HG02642 (cell line): ENCODE results near the gene DDX53.

Source experiments
- ATAC-seq: cut with Tn5 transposase; IDR thresholded peaks from one replicate; pipeline ENCODE4 v1.9.1; 2021; ENCODE audit warnings: mild to moderate bottlenecking; ENCODE audit not compliant: unreplicated experiment, poor library complexity

Gene DDX53

GRCh38 chrX:22999696-23000223, at the start of gene DDX53:
Gene DDX53, plus strand, starts transcription at chrX:22999960. Its CDS starts 98 bp downstream, at chrX:23000058.
- no peak for ATAC-seq

- ATAC-seq, result no peak
These were observed 49.2 kb upstream of the DDX53 start for GRCh38 chrX:22950269-22951266.

- ATAC-seq, result no peak
These were observed 47.8 kb upstream of the DDX53 start for GRCh38 chrX:22952010-22952409.

GRCh38 chrX:22958250-22958649, 41.5 kb upstream of the DDX53 start:
- ATAC-seq, result no peak

GRCh38 chrX:22959204-22959920, 40.4 kb upstream of the DDX53 start:
- no peak for ATAC-seq

GRCh38 chrX:22963196-22963595, 36.6 kb upstream of the DDX53 start:
- ATAC-seq, result no peak

GRCh38 chrX:22968494-22968893, 31.3 kb upstream of the DDX53 start:
- no peak for ATAC-seq

GRCh38 chrX:22969411-22969810, 30.3 kb upstream of the DDX53 start:
- ATAC-seq, result no peak

GRCh38 chrX:22970861-22971260, 28.9 kb upstream of the DDX53 start:
- no peak for ATAC-seq

- no peak for ATAC-seq
These were observed 25.1 kb upstream of the DDX53 start for GRCh38 chrX:22974616-22975015.

- ATAC-seq, result no peak
These were observed 24.0 kb upstream of the DDX53 start for GRCh38 chrX:22975786-22976185.

GRCh38 chrX:22985958-22986357, 13.8 kb upstream of the DDX53 start:
- no peak for ATAC-seq

- ATAC-seq, result no peak
These were observed 12.3 kb upstream of the DDX53 start for GRCh38 chrX:22987452-22987851.

- ATAC-seq, result no peak
These were observed 3.4 kb downstream of the DDX53 start for GRCh38 chrX:23003116-23003515.

- no peak for ATAC-seq
These were observed 8.8 kb downstream of the DDX53 start for GRCh38 chrX:23008431-23009099.

- no peak for ATAC-seq
These were observed 12.4 kb downstream of the DDX53 start for GRCh38 chrX:23012162-23012561.

GRCh38 chrX:23012636-23013035, 12.9 kb downstream of the DDX53 start:
- no peak for ATAC-seq

GRCh38 chrX:23013366-23013765, 13.6 kb downstream of the DDX53 start:
- no peak for ATAC-seq

- ATAC-seq, result no peak
These were observed 31.8 kb downstream of the DDX53 start for GRCh38 chrX:23031600-23031999.

GRCh38 chrX:23035493-23035892, 35.7 kb downstream of the DDX53 start:
- ATAC-seq, result no peak

- ATAC-seq, result no peak
These were observed 46.7 kb downstream of the DDX53 start for GRCh38 chrX:23046443-23046842.
